GM10248 (cell line): ENCODE data around the gene RPGRIP1L.

ENCODE experiments used
- CTCF ChIA-PET: fragments of 300-600 bp; sonication (Branson Sonifier 250); formaldehyde crosslinking; extraction: SDS; loops from one replicate; lab custom pipeline; 2021; ENCODE audit warnings: antibody characterized with exemption; lab: Yijun Ruan, JAX
- POLR2A ChIA-PET: fragments of 350-650 bp; sonication (Branson Sonifier 250); formaldehyde crosslinking; extraction: SDS; loops from one replicate; lab custom pipeline; 2020; ENCODE audit warnings: antibody characterized with exemption; lab: Yijun Ruan, JAX
- DNase-seq: peaks from one replicate; pipeline ENCODE4 v3.0.0; 2012; ENCODE audit errors: extremely low spot score
- CTCF ChIP-seq: IDR thresholded peaks from 2 replicates; pipeline ENCODE4 v1.5.1; 2012; ENCODE audit warnings: mild to moderate bottlenecking, low read depth; ENCODE audit errors: extremely low read depth, missing control alignments, control extremely low read depth

The RPGRIP1L gene

DNA sequence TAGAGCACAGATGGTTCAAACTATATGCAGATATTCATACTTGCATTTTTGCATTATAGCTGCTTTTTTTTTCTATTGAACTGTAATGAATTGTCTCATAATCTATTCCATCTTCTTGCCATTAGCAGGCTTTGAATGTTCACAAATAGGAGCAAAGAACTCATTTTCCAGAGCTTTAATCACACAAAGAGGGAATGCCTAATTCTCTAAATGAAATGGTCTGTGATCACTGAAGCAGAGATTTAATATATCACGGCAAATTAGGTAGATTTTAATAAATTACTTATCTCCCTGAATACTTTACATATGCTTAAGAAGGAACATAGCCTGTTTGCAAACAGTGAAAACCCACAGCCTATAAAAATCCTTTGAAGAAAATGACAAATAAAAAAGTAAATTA is 103.0 kb downstream of the RPGRIP1L start:
- DNase-seq = no peak
- ChIA-PET POLR2A (no interaction called here), CTCF (interaction anchor here (1.0 kb wide), 1 partner anchor 10 kb away, joined by 3 read pairs; no protein-coding TSS in a partner anchor)
- no peak for TF ChIP-seq CTCF

- POLR2A ChIA-PET = no interaction called here
- DNase-seq = no peak
- no peak for TF ChIP-seq CTCF
- CTCF ChIA-PET = interaction anchor here (1.0 kb wide), 1 partner anchor 10 kb away, joined by 3 read pairs; no protein-coding TSS in a partner anchor
These were observed 103.5 kb downstream of the RPGRIP1L start for GRCh38 chr16:53600126-53600525.

- CTCF ChIA-PET = interaction anchor here (1.0 kb wide), 1 partner anchor 11 kb away, joined by 3 read pairs; no protein-coding TSS in a partner anchor
- POLR2A ChIA-PET = no interaction called here
- no peak for DNase-seq
- TF ChIP-seq CTCF = no peak
These were observed 104.1 kb downstream of the RPGRIP1L start for GRCh38 chr16:53599548-53599947.

- no peak for TF ChIP-seq CTCF
- no peak for DNase-seq
- ChIA-PET POLR2A (no interaction called here), CTCF (no interaction called here)
These were observed 105.0 kb downstream of the RPGRIP1L start for GRCh38 chr16:53598511-53599275.

- DNase-seq = no peak
- POLR2A ChIA-PET = no interaction called here
- no peak for TF ChIP-seq CTCF
- CTCF ChIA-PET = no interaction called here
These were observed 105.9 kb downstream of the RPGRIP1L start for GRCh38 chr16:53597776-53598175.

DNA sequence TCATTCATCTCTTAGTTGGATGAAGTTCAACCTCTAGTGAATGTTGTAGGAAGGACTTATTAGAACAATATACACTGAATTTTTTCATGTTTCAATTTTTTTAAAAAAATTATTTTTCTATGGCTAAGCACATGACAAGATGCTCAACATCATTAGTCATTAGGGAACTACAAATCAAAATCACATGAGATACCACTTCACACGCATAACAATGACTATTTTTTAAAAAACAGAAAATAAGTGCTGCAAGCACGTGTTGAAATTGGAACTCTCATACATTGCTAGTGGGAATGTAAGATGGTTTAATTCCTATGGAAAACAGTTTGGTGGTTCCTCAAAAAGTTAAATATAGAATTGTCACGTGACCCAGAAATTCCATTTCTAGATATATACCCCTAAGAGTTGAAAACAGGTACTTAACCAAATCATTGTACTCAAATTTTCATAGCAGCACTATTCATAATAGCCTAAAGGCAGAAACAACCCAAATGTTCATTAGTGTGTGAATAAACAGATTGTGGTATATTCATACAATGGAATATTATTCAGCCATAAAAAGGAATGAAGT is 115.5 kb downstream of the RPGRIP1L start:
- no peak for TF ChIP-seq CTCF
- POLR2A ChIA-PET = no interaction called here
- no peak for DNase-seq
- CTCF ChIA-PET = no interaction called here
